GM12878 (cell line): ENCODE data around the gene RAPGEF1. TPM values are rescaled to one million over a fixed set of nuclear protein-coding genes. Genes with fewer than 3 reads are reported as not detected.

Experiments used
- ATAC-seq: fragments of 200-7000 bp; cut with Tn5 transposase; 3 replicates; pipeline ENCODE4 v1.9.1; 2020; ENCODE audit warnings: mild to moderate bottlenecking, moderate library complexity
- BruUV-seq: library from RNA; stranded (reverse); fragments of 400-500 nt; replicated peaks from 2 replicates; lab custom pipeline; 2021; lab: Mats Ljungman, UMichigan
- CTCF ChIA-PET: fragments of 300-600 bp; sonication (Branson Sonifier 250); formaldehyde crosslinking; extraction: SDS; loops from one replicate; lab custom pipeline; 2021; ENCODE audit warnings: inconsistent platforms; lab: Yijun Ruan, JAX
- POLR2A ChIA-PET: fragments of 350-600 bp; formaldehyde crosslinking; extraction: SDS; loops from one replicate; lab custom pipeline; 2021; ENCODE audit warnings: inconsistent platforms; lab: Charles Lee
- RAD21 ChIA-PET: fragments of 300-600 bp; sonication (Branson Sonifier 250); formaldehyde crosslinking; loops from one replicate; lab custom pipeline; 2023; ENCODE audit warnings: antibody characterized with exemption; ENCODE audit not compliant: unreplicated experiment; lab: Charles Lee
- SMC1A ChIA-PET: fragments of 300-600 bp; sonication (Branson Sonifier 250); formaldehyde crosslinking; loops from one replicate; lab custom pipeline; 2023; ENCODE audit not compliant: unreplicated experiment, uncharacterized antibody; lab: Charles Lee
- DNase-seq: peaks from one replicate; pipeline ENCODE4 v3.0.0-alpha.2; 2011; ENCODE audit warnings: low read depth, low spot score
- FAIRE-seq: peaks from 3 replicates; lab custom pipeline; 2011; peaks lifted over from hg19 to GRCh38; lab: Jason Lieb, UNC
- H2AFZ ChIP-seq: 2 replicates; pipeline ENCODE4 v1.6.0; 2011; ENCODE audit warnings: low read depth, low read length, control low read depth; ENCODE audit not compliant: control insufficient read depth
- H3K27ac ChIP-seq: 2 replicates; pipeline ENCODE4 v1.5.1; 2011; ENCODE audit warnings: control low read depth; ENCODE audit not compliant: control insufficient read depth, insufficient read depth
- H3K27me3 ChIP-seq, 2 experiments: replicated peaks in 1 of 2; 2 replicates each; pipeline versions ENCODE4 v1.6.0 to v1.6.1; 2011; ENCODE audit warnings: low read length in 1 of 2; ENCODE audit not compliant: control insufficient read depth in 2 of 2, insufficient read depth in 2 of 2
- H3K36me3 ChIP-seq, 2 experiments: 2 replicates each; pipeline ENCODE4 v1.5.1; 2011; ENCODE audit warnings: low read length in 1 of 2; ENCODE audit not compliant: control insufficient read depth in 2 of 2, insufficient read depth in 2 of 2
- H3K4me1 ChIP-seq: 2 replicates; pipeline ENCODE4 v1.6.1; 2011; ENCODE audit warnings: mild to moderate bottlenecking, low read length, moderate library complexity, mixed read lengths; ENCODE audit not compliant: control insufficient read depth, insufficient read depth
- H3K4me2 ChIP-seq: 2 replicates; pipeline ENCODE4 v1.6.0; 2011; ENCODE audit warnings: control low read depth; ENCODE audit not compliant: control insufficient read depth, insufficient read depth
- H3K4me3 ChIP-seq: fragments of 200-600 bp; sonication (generic); 2 replicates; pipeline ENCODE4 v1.5.1; 2016
- H3K79me2 ChIP-seq: 2 replicates; pipeline ENCODE4 v1.6.0; 2011; ENCODE audit warnings: low read length; ENCODE audit not compliant: control insufficient read depth, insufficient read depth
- H3K9ac ChIP-seq: 2 replicates; pipeline ENCODE4 v1.8.0; 2011; ENCODE audit warnings: low read length, control low read depth, mixed read lengths; ENCODE audit not compliant: control insufficient read depth, insufficient read depth
- H3K9me3 ChIP-seq: replicated peaks from 3 replicates; pipeline ENCODE4 v1.5.1; 2011; ENCODE audit warnings: mild to moderate bottlenecking, low read length; ENCODE audit not compliant: control insufficient read depth, insufficient read depth
- H4K20me1 ChIP-seq: 2 replicates; pipeline ENCODE4 v1.6.0; 2011; ENCODE audit not compliant: control insufficient read depth, insufficient read depth
- BRCA1 ChIP-seq: IDR thresholded peaks from 2 replicates; pipeline ENCODE4 v1.6.1; 2011; ENCODE audit warnings: low read depth, low read length, improper control_type of control experiment
- MEF2A ChIP-seq: IDR thresholded peaks from 2 replicates; pipeline ENCODE4 v1.6.1; 2011; ENCODE audit warnings: low read depth, mild to moderate bottlenecking, low read length, moderate library complexity; ENCODE audit not compliant: insufficient read depth
- PBX3 ChIP-seq: IDR thresholded peaks from 2 replicates; pipeline ENCODE4 v1.6.1; 2011; ENCODE audit warnings: mild to moderate bottlenecking, low read depth, low read length, moderate library complexity; ENCODE audit not compliant: insufficient replicate concordance
- POLR2A ChIP-seq: IDR thresholded peaks from 2 replicates; pipeline ENCODE4 v1.6.1; 2011; ENCODE audit warnings: low read depth, mild to moderate bottlenecking, low read length
- STAT1 ChIP-seq: fragments of 450-650 bp; conservative IDR thresholded peaks from 2 replicates; pipeline ENCODE4 v1.6.1; 2014; ENCODE audit warnings: antibody characterized with exemption, mild to moderate bottlenecking
- WGBS: methylation state at CpG from one replicate; pipeline ENCODE4 v1.1.6; 2016; ENCODE audit warnings: low lambda C conversion rate; ENCODE audit not compliant: insufficient replicate concordance, insufficient coverage; ENCODE audit errors: missing lambda C conversion rate; 5-methylcytosine and 5-hydroxymethylcytosine counted together
- in situ Hi-C: fragments of 300-500 bp; cut with MboI; formaldehyde crosslinking; loops from 9 replicates; pipeline ENCODE4 v1.14.3; 2018; ENCODE audit warnings: mixed read lengths
- intact Hi-C: fragments of 100-400 bp; cut with micrococcal nuclease; formaldehyde crosslinking; loops from one replicate; pipeline ENCODE4 v1.14.2; 2022; ENCODE audit not compliant: unreplicated experiment
- polyA plus RNA-seq, 11 experiments: library from polyadenylated mRNA; depleted of rRNA in 4 of 11; unstranded in 6 of 11; stranded (reverse) in 5 of 11; fragments of >200 nt; fragmentation: Nextera tagmentation in 4 of 11; fragmentation: Illumina TruSeq in 1 of 11; extraction: Ambion mirVana in 4 of 11; extraction: Trizol in 1 of 11; gene quantifications; 1 replicate in 1 of 11; 2 replicates in 10 of 11; pipeline versions ENCODE4 v1.2.1 to v1.2.3, GENCODE V29; 2011 to 2016; ENCODE audit warnings: inconsistent platforms in 2 of 11, missing spikeins in 2 of 11, low read depth in 1 of 11
- total RNA-seq, 4 experiments: library from RNA; depleted of rRNA in 3 of 4; stranded (reverse); fragments of >200 nt in 3 of 4; fragmentation: Illumina TruSeq in 1 of 4; extraction: Trizol in 1 of 4; gene quantifications; 2 replicates each; pipeline versions ENCODE4 v1.2.1 to v1.2.3, GENCODE V29; 2013 to 2021

Gene RAPGEF1
- total and polyA plus RNA-seq, 10 of the 15 experiments (the other 5 are each of a cell fraction or from before 2014, with no cell fraction given), result 0.42 to 113 (median 45.9) TPM

GRCh38 chr9:131697908-131698617 is 41.8 kb downstream of the RAPGEF1 start:
- H3K4me1 ChIP-seq, result peaks cover 28% of the 10 kb centered on the region
- TF ChIP-seq MEF2A, result no peak
- TF ChIP-seq BRCA1, result no peak
- no peak for TF ChIP-seq PBX3
- TF ChIP-seq STAT1, result no peak
- TF ChIP-seq POLR2A, result 0 out of 2 replicates have a peak, but pooled peaks have one; percentile 17
- FAIRE-seq, result no peak
- H3K27me3 ChIP-seq, result no peaks in the 10 kb centered on the region
- in situ Hi-C loops (no loop called here), intact Hi-C loops (no loop called here)
- no peak overlapping the region for H3K4me3 ChIP-seq
- no peaks in the 10 kb centered on the region; the same call in 1 of the 2 replicates for H4K20me1 ChIP-seq
- H3K27ac ChIP-seq, result no peak overlapping the region
- no peak overlapping the region for H2AFZ ChIP-seq
- peaks cover 95% of the 10 kb centered on the region for H3K79me2 ChIP-seq
- no peak overlapping the region for H3K4me2 ChIP-seq
- WGBS, result 62% methylated on average over 5 of the region's 5 CpGs
- ChIA-PET SMC1A (interaction anchor here (1.8 to 10.7 kb wide), 6 partner anchors 12 to 39 kb away, joined by 5 to 122 read pairs (median 16); no protein-coding TSS in a partner anchor), CTCF (interaction anchor here (1.3 to 2.6 kb wide), 3 partner anchors 20 to 107 kb away, joined by 3 to 14 read pairs (median 6); no protein-coding TSS in a partner anchor), RAD21 (interaction anchor here (0.6 to 6.0 kb wide), 5 partner anchors 10 to 21 kb away, joined by 3 to 30 read pairs (median 3); no protein-coding TSS in a partner anchor), POLR2A (interaction anchor here (2.6 to 6.0 kb wide), 2 partner anchors 12 to 19 kb away, joined by 6 to 39 read pairs; no protein-coding TSS in a partner anchor)
- no peak for DNase-seq
- ATAC-seq, result peak; percentile 41
- no peaks in the 10 kb centered on the region for H3K9me3 ChIP-seq
- H3K36me3 ChIP-seq, result peaks cover 8 to 15% of the 10 kb centered on the region in 2 experiments
- BruUV-seq, result no TSS peak
- no peak overlapping the region for H3K9ac ChIP-seq
